HepG2 (cell line): ENCODE results near the gene TGDS. TPM values are rescaled to one million over a fixed set of nuclear protein-coding genes. Genes with fewer than 3 reads are reported as not detected.

Source experiments
- ATAC-seq: fragments of 200-7000 bp; cut with Tn5 transposase; 3 replicates; pipeline ENCODE4 v1.9.1; 2020; ENCODE audit warnings: mild to moderate bottlenecking, moderate library complexity
- BruUV-seq: library from RNA; stranded (reverse); fragments of 400-500 nt; replicated peaks from 2 replicates; lab custom pipeline; 2021; lab: Mats Ljungman, UMichigan
- CTCF ChIA-PET: fragments of 300-600 bp; formaldehyde crosslinking; extraction: SDS; loops from one replicate; lab custom pipeline; 2021; ENCODE audit warnings: low total read pairs, inconsistent platforms, low intra/inter-chr PET ratio; lab: Yijun Ruan, JAX
- POLR2A ChIA-PET: fragments of 350-600 bp; sonication (Branson Sonifier 250); formaldehyde crosslinking; loops from one replicate; lab custom pipeline; 2020; ENCODE audit warnings: antibody characterized with exemption, inconsistent platforms; lab: Yijun Ruan, JAX
- DNase-seq: peaks from one replicate; pipeline ENCODE4 v3.0.0-alpha.2; 2015; ENCODE audit warnings: low spot score
- FAIRE-seq: peaks from 3 replicates; lab custom pipeline; 2011; peaks lifted over from hg19 to GRCh38; lab: Jason Lieb, UNC
- H2AFZ ChIP-seq: one replicate; pipeline ENCODE4 v1.6.1; 2011; ENCODE audit warnings: low read length, inconsistent platforms
- H3K27ac ChIP-seq: fragments of 300-600 bp; 3 replicates; pipeline ENCODE4 v1.8.0; 2011; ENCODE audit warnings: mixed run types, mild to moderate bottlenecking, mixed read lengths, low read length, inconsistent platforms; ENCODE audit not compliant: insufficient read depth; ENCODE audit errors: extremely low read length
- H3K27me3 ChIP-seq, 2 experiments: fragments of 200-600 bp in 1 of 2; 2 replicates in 1 of 2; 3 replicates in 1 of 2; pipeline versions ENCODE4 v1.6.0 to v1.8.0; 2011; ENCODE audit warnings: low read length in 2 of 2, mild to moderate bottlenecking in 2 of 2, moderate library complexity in 2 of 2, inconsistent platforms in 1 of 2; ENCODE audit not compliant: insufficient read depth in 2 of 2, control insufficient read depth in 1 of 2
- H3K36me3 ChIP-seq, 2 experiments: fragments of 200-600 bp in 1 of 2; replicated peaks in 1 of 2; 2 replicates in 1 of 2; 3 replicates in 1 of 2; pipeline versions ENCODE4 v1.5.1 to v1.8.0; 2011; ENCODE audit warnings: low read length in 2 of 2, inconsistent platforms in 1 of 2; ENCODE audit not compliant: insufficient read depth in 2 of 2, control insufficient read depth in 1 of 2
- H3K4me1 ChIP-seq: 2 replicates; pipeline ENCODE4 v1.5.1; 2012; ENCODE audit warnings: low read length, inconsistent platforms; ENCODE audit not compliant: insufficient read depth
- H3K4me2 ChIP-seq: 2 replicates; pipeline ENCODE4 v1.6.0; 2011; ENCODE audit warnings: low read depth, low read length, inconsistent platforms
- H3K4me3 ChIP-seq, 3 experiments: fragments of 200-600 bp in 1 of 3; sonication (generic), shearing (Covaris generic) in 1 of 3; replicated peaks in 1 of 3; 2 replicates each; pipeline ENCODE4 v1.5.1; 2011 to 2016; ENCODE audit warnings: low read length in 3 of 3, inconsistent platforms in 2 of 3, low read depth in 2 of 3, mild to moderate bottlenecking in 2 of 3, control low read depth in 1 of 3, mixed read lengths in 1 of 3; ENCODE audit not compliant: insufficient read depth in 1 of 3
- H3K79me2 ChIP-seq: one replicate; pipeline ENCODE4 v1.6.1; 2011; ENCODE audit warnings: low read length, inconsistent platforms; ENCODE audit not compliant: insufficient read depth
- H3K9ac ChIP-seq: 2 replicates; pipeline ENCODE4 v1.6.0; 2011; ENCODE audit warnings: mild to moderate bottlenecking, low read depth, low read length, inconsistent platforms; ENCODE audit not compliant: insufficient read depth
- H3K9me3 ChIP-seq: 2 replicates; pipeline ENCODE4 v1.5.1; 2012; ENCODE audit warnings: mild to moderate bottlenecking, low read length
- H4K20me1 ChIP-seq: 2 replicates; pipeline ENCODE4 v1.6.0; 2011; ENCODE audit warnings: inconsistent platforms, mild to moderate bottlenecking, low read length, moderate library complexity; ENCODE audit not compliant: insufficient read depth
- ASH2L ChIP-seq: fragments of 300-600, 200-600 bp; sonication (generic); IDR thresholded peaks from 2 replicates; pipeline ENCODE4 v1.7.0; 2017; ENCODE audit warnings: low read depth, mild to moderate bottlenecking, moderate library complexity, mixed read lengths, low read length; ENCODE audit not compliant: insufficient read length
- CAMTA2 ChIP-seq: sonication (generic); formaldehyde crosslinking; IDR thresholded peaks from 2 replicates; pipeline ENCODE4 v1.4.0; 2020; ENCODE audit warnings: mild to moderate bottlenecking, missing genetic modification reagents, borderline replicate concordance
- CHCHD3 ChIP-seq: sonication (generic); formaldehyde crosslinking; IDR thresholded peaks from 2 replicates; pipeline ENCODE4 v1.8.0; 2022; ENCODE audit warnings: mild to moderate bottlenecking, missing genetic modification reagents, moderate library complexity
- FOSL1 ChIP-seq: sonication (generic); formaldehyde crosslinking; IDR thresholded peaks from 2 replicates; pipeline ENCODE4 v1.9.0; 2021; ENCODE audit warnings: missing genetic modification reagents, borderline replicate concordance
- GPBP1L1 ChIP-seq: sonication (generic); formaldehyde crosslinking; IDR thresholded peaks from 2 replicates; pipeline ENCODE4 v1.5.0; 2020; ENCODE audit warnings: mild to moderate bottlenecking, missing genetic modification reagents
- HNRNPK ChIP-seq: fragments of 200-400 bp; formaldehyde crosslinking; IDR thresholded peaks from 2 replicates; pipeline ENCODE4 v1.6.1; 2018; ENCODE audit warnings: low read length, low read depth, moderate library complexity, mild to moderate bottlenecking; ENCODE audit not compliant: poor library complexity, severe bottlenecking
- MYNN ChIP-seq: sonication (generic); formaldehyde crosslinking; IDR thresholded peaks from 2 replicates; pipeline ENCODE4 v1.4.0; 2020; ENCODE audit warnings: mild to moderate bottlenecking, low read depth, missing genetic modification reagents
- NFYC ChIP-seq: IDR thresholded peaks from 2 replicates; pipeline ENCODE4 v1.6.1; 2016; ENCODE audit warnings: missing genetic modification reagents, missing compliant biosample characterization
- RARA ChIP-seq: IDR thresholded peaks from 2 replicates; pipeline ENCODE4 v1.6.1; 2016; ENCODE audit warnings: missing genetic modification reagents, missing compliant biosample characterization
- THAP11 ChIP-seq: IDR thresholded peaks from 2 replicates; pipeline ENCODE4 v1.6.1; 2016; ENCODE audit warnings: missing biosample characterization, missing genetic modification reagents
- ZNF33B ChIP-seq: sonication (generic); formaldehyde crosslinking; IDR thresholded peaks from 2 replicates; pipeline ENCODE4 v1.5.1; 2020; ENCODE audit warnings: mild to moderate bottlenecking, missing genetic modification reagents
- ZNF431 ChIP-seq: sonication (generic); formaldehyde crosslinking; IDR thresholded peaks from 2 replicates; pipeline ENCODE4 v1.9.0; 2022; ENCODE audit warnings: missing genetic modification reagents, low read depth, mild to moderate bottlenecking, borderline replicate concordance
- ZNF547 ChIP-seq: sonication (generic); formaldehyde crosslinking; IDR thresholded peaks from 2 replicates; pipeline ENCODE4 v1.5.1; 2020; ENCODE audit warnings: mild to moderate bottlenecking, missing genetic modification reagents
- ZNF558 ChIP-seq: sonication (generic); formaldehyde crosslinking; IDR thresholded peaks from 2 replicates; pipeline ENCODE4 v1.9.0; 2022; ENCODE audit warnings: mild to moderate bottlenecking, missing genetic modification reagents, borderline replicate concordance
- ZNF564 ChIP-seq: sonication (generic); formaldehyde crosslinking; IDR thresholded peaks from 2 replicates; pipeline ENCODE4 v1.8.1; 2023; ENCODE audit warnings: mild to moderate bottlenecking, missing genetic modification reagents
- ZNF570 ChIP-seq: sonication (generic); formaldehyde crosslinking; IDR thresholded peaks from 2 replicates; pipeline ENCODE4 v1.4.0; 2020; ENCODE audit warnings: mild to moderate bottlenecking, missing genetic modification reagents, borderline replicate concordance
- WGBS: methylation state at CpG from one replicate; pipeline ENCODE4 v1.1.6; 2017; ENCODE audit warnings: low lambda C conversion rate; 5-methylcytosine and 5-hydroxymethylcytosine counted together
- in situ Hi-C: cut with HindIII; loops from 2 replicates; pipeline ENCODE4 v1.10.0; 2017; ENCODE audit warnings: low pct_unique_long_range_greater_than_20kb; ENCODE audit not compliant: extremely low pct_ligation_motif_present
- intact Hi-C: fragments of 100-400 bp; cut with micrococcal nuclease; formaldehyde crosslinking; loops from one replicate; pipeline ENCODE4 v1.10.0; 2022; ENCODE audit not compliant: unreplicated experiment
- polyA plus RNA-seq, 8 experiments: library from polyadenylated mRNA; depleted of rRNA in 3 of 8; stranded (reverse) in 7 of 8; unstranded in 1 of 8; fragments of >200 nt; fragmentation: Illumina TruSeq in 4 of 8; extraction: Trizol in 4 of 8; gene quantifications; 2 replicates each; pipeline versions ENCODE4 v1.2.1 to v1.2.3, GENCODE V29; 2011 to 2016; ENCODE audit warnings: low read depth in 4 of 8, missing spikeins in 1 of 8, mixed read lengths in 1 of 8; ENCODE audit not compliant: insufficient read depth in 1 of 8
- total RNA-seq, 5 experiments: library from RNA; depleted of rRNA; stranded (reverse); fragments of >200 nt; fragmentation: Illumina TruSeq; extraction: Trizol; gene quantifications; 2 replicates each; pipeline ENCODE4 v1.2.3, GENCODE V29; 2016; ENCODE audit warnings: low read depth in 1 of 5
- TF ChIP-seq, protein P1 (sequence below): fragments of 450-650 bp; IDR thresholded peaks from 2 replicates; pipeline ENCODE4 v1.6.1; 2017; ENCODE audit warnings: mild to moderate bottlenecking

The TGDS gene
- total and polyA plus RNA-seq, 2 of the 13 experiments (the other 11 are each of a cell fraction or from before 2014, with no cell fraction given), result 15.5 to 17.9 TPM

DNA sequence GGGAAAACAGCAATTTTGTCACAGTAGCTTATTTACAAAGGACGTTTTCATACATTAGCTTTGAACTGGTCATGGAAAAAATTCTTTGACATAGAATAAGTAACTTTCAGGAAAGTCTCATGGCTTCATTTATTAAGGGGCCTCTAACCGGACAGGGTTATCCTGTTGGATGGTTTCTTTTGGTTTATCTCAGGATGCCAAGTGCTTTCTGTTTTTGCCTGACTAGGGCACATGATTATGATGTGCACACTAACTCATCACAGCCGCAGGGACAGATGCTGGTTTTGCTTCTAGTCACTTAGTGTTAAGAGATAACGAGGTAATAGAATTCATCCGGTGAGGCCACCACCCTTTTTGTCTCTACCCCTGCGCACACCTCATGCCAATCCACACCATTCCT is 53.0 kb downstream of the TGDS start (continued):
- TF ChIP-seq, protein P1, sequence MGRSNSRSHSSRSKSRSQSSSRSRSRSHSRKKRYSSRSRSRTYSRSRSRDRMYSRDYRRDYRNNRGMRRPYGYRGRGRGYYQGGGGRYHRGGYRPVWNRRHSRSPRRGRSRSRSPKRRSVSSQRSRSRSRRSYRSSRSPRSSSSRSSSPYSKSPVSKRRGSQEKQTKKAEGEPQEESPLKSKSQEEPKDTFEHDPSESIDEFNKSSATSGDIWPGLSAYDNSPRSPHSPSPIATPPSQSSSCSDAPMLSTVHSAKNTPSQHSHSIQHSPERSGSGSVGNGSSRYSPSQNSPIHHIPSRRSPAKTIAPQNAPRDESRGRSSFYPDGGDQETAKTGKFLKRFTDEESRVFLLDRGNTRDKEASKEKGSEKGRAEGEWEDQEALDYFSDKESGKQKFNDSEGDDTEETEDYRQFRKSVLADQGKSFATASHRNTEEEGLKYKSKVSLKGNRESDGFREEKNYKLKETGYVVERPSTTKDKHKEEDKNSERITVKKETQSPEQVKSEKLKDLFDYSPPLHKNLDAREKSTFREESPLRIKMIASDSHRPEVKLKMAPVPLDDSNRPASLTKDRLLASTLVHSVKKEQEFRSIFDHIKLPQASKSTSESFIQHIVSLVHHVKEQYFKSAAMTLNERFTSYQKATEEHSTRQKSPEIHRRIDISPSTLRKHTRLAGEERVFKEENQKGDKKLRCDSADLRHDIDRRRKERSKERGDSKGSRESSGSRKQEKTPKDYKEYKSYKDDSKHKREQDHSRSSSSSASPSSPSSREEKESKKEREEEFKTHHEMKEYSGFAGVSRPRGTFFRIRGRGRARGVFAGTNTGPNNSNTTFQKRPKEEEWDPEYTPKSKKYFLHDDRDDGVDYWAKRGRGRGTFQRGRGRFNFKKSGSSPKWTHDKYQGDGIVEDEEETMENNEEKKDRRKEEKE, result no peak
- no peak for TF ChIP-seq NFYC (CRISPR knock-in tag)

GRCh38 chr13:94537740-94538630 is 58.0 kb downstream of the TGDS start:
- TF ChIP-seq HNRNPK (no peak), ZNF33B (CRISPR knock-in tag) (no peak), CAMTA2 (CRISPR knock-in tag) (no peak), ZNF564 (CRISPR knock-in tag) (no peak), ASH2L (no peak), FOSL1 (CRISPR knock-in tag) (no peak), ZNF558 (CRISPR knock-in tag) (no peak), RARA (CRISPR knock-in tag) (no peak), GPBP1L1 (no peak), ZNF547 (CRISPR knock-in tag) (no peak), ZNF570 (CRISPR knock-in tag) (no peak), NFYC (CRISPR knock-in tag) (no peak), THAP11 (CRISPR knock-in tag) (no peak), ZNF431 (CRISPR knock-in tag) (no peak), CHCHD3 (CRISPR knock-in tag) (no peak), MYNN (CRISPR knock-in tag) (no peak)

More at GRCh38 chr13:94537740-94538630, 58.0 kb downstream of the TGDS start:
- no peak overlapping the region for H3K4me2 ChIP-seq
- no peaks in the 10 kb centered on the region for H3K36me3 ChIP-seq
- DNase-seq (no peak), FAIRE-seq (no peak), ATAC-seq (no peak)
- intact Hi-C loops, result no loop called here
- no TSS peak for BruUV-seq
- no peaks in the 10 kb centered on the region for H3K4me1 ChIP-seq
- H4K20me1 ChIP-seq, result no peaks in the 10 kb centered on the region
- in situ Hi-C loops, result no loop called here
- no peaks in the 10 kb centered on the region for H3K9me3 ChIP-seq
- no peaks in the 10 kb centered on the region for H3K79me2 ChIP-seq
- H3K4me3 ChIP-seq, result no peak overlapping the region
- WGBS, result 24% methylated on average over 7 of the region's 7 CpGs
- H3K9ac ChIP-seq, result no peak overlapping the region
- H3K27ac ChIP-seq, result no peak overlapping the region
- ChIA-PET CTCF (no interaction called here), POLR2A (no interaction called here)
- no peak overlapping the region for H2AFZ ChIP-seq
- H3K27me3 ChIP-seq, result peaks cover 0 to 12% of the 10 kb centered on the region in 2 experiments; a peak in 2 of 5 replicates
